Spleen (tissue), 11 donors: Measurements from ENCODE around the gene RAB14. TPM values are rescaled to one million over a fixed set of nuclear protein-coding genes. Genes with fewer than 3 reads are reported as not detected.

Experiments used
- DNase-seq: peaks from one replicate; pipeline ENCODE4 v3.0.0-alpha.2; 2020
- H3K27ac ChIP-seq, 8 donors: fragments of 200-600 bp; sonication (generic) in 7 of 8; 1 replicate in 4 of 8; 2 replicates in 4 of 8; pipeline versions ENCODE4 v1.5.0 to v1.8.0; 2016 to 2021; ENCODE audit warnings: inconsistent platforms in 4 of 8, mild to moderate bottlenecking in 4 of 8, moderate library complexity in 1 of 8
- H3K27me3 ChIP-seq, 7 donors: fragments of 200-600 bp; sonication (generic) in 6 of 7; replicated peaks in 1 of 7; 1 replicate in 4 of 7; 2 replicates in 3 of 7; pipeline versions ENCODE4 v1.5.0 to v1.8.0; 2016 to 2021; ENCODE audit warnings: inconsistent platforms in 3 of 7, mild to moderate bottlenecking in 1 of 7
- H3K36me3 ChIP-seq, 6 donors: fragments of 200-600 bp; sonication (generic) in 5 of 6; 1 replicate in 4 of 6; 2 replicates in 2 of 6; pipeline versions ENCODE4 v1.5.0 to v1.8.0; 2016 to 2021; ENCODE audit warnings: inconsistent platforms in 2 of 6
- H3K4me1 ChIP-seq, 6 donors: fragments of 200-600 bp; sonication (generic) in 5 of 6; 1 replicate in 3 of 6; 2 replicates in 3 of 6; pipeline versions ENCODE4 v1.5.0 to v1.8.0; 2016 to 2021; ENCODE audit warnings: inconsistent platforms in 3 of 6
- H3K4me3 ChIP-seq, 8 donors: fragments of 200-600 bp; sonication (generic) in 7 of 8; 1 replicate in 4 of 8; 2 replicates in 4 of 8; pipeline versions ENCODE4 v1.5.0 to v1.8.0; 2016 to 2021; ENCODE audit warnings: inconsistent platforms in 4 of 8, mild to moderate bottlenecking in 4 of 8, moderate library complexity in 2 of 8
- H3K9me3 ChIP-seq, 8 donors: fragments of 200-600 bp; sonication (generic) in 7 of 8; 1 replicate in 4 of 8; 2 replicates in 4 of 8; pipeline versions ENCODE4 v1.5.0 to v1.8.0; 2016 to 2021; ENCODE audit warnings: inconsistent platforms in 4 of 8
- POLR2A ChIP-seq, 3 donors: fragments of 450-650 bp; IDR thresholded peaks; one replicate each; pipeline ENCODE4 v1.5.1; 2017; ENCODE audit warnings: antibody characterized with exemption in 3 of 3, mild to moderate bottlenecking in 1 of 3
- POLR2AphosphoS5 ChIP-seq, 3 donors: sonication (generic); formaldehyde crosslinking; IDR thresholded peaks; one replicate each; pipeline ENCODE4 v1.5.1; 2017; ENCODE audit warnings: antibody characterized with exemption in 3 of 3
- WGBS, 5 donors: extraction: QIAGEN DNeasy Blood & Tissue Kit in 3 of 5; methylation state at CpG; one replicate each; pipeline versions ENCODE4 v1.1.5 to v1.1.7; 2013 to 2018; 5-methylcytosine and 5-hydroxymethylcytosine counted together
- intact Hi-C: fragments of 100-400 bp; cut with DNase I; formaldehyde crosslinking; loops from one replicate; pipeline ENCODE4 v1.15.0; 2023; ENCODE audit warnings: low total_unique reads
- polyA plus RNA-seq, 3 donors: library from polyadenylated mRNA; stranded (reverse); fragments of 200-250 nt; gene quantifications; one replicate each; pipeline ENCODE4 v1.2.1, GENCODE V29; 2013
- total RNA-seq, 7 donors: library from RNA; depleted of rRNA in 3 of 7; stranded (reverse); fragments of >200 nt in 3 of 7; fragmentation: NEBNext Ultra II Directional in 4 of 7; extraction: Animal tissue kit (Norgen Biotek cat#: 25700) in 4 of 7; gene quantifications; one replicate each; pipeline versions ENCODE4 v1.1.0 to v1.2.1, GENCODE V29; 2016 to 2021
- TF ChIP-seq, protein P1 (sequence below), 11 experiments: fragments of 200-600 bp in 7 of 11; fragments of 450-650 bp in 4 of 11; sonication (generic) in 4 of 11; IDR thresholded peaks in 8 of 11; conservative IDR thresholded peaks in 3 of 11; 1 replicate in 7 of 11; 2 replicates in 4 of 11; pipeline versions ENCODE4 v1.4.0 to v1.8.0; 2016 to 2021; ENCODE audit warnings: antibody characterized with exemption in 11 of 11, inconsistent platforms in 4 of 11, mild to moderate bottlenecking in 1 of 11
- donor health status: healthy with polysubstance abuse.
- donor health status: DM: no; HTN: no; CAD: no; lungs with moderate emphysema.
- donor health status: DM: no; HTN: no; CAD: no.
- donor health status: Bipolar disorder and iron deficiency.
- donor health status: healthy.
- donor health status: DM: no; HTN: no; CAD: no.
- donor health status: DM: yes; HTN: yes; CAD: no.

Gene RAB14
- total and polyA plus RNA-seq, 10 donors: 20.4 to 75.2 (median 49.6) TPM

- Histone ChIP-seq H3K4me3 (no peak overlapping the region), H3K9me3 (no peaks in the 10 kb centered on the region), H3K36me3 (peaks cover 0 to 78% (median 29%) of the 10 kb centered on the region in 6 donors), H3K4me1 (peaks cover 27 to 95% (median 63%) of the 10 kb centered on the region in 6 donors), H3K27me3 (no peaks in the 10 kb centered on the region), H3K27ac (peak overlapping the region in 7 of 8 donors; percentile 12 to 75 (median 48))
- TF ChIP-seq POLR2A (IDR thresholded peaks at IDR 0.05) (no peak), POLR2AphosphoS5 (IDR thresholded peaks at IDR 0.05) (no peak)
- TF ChIP-seq, protein P1, sequence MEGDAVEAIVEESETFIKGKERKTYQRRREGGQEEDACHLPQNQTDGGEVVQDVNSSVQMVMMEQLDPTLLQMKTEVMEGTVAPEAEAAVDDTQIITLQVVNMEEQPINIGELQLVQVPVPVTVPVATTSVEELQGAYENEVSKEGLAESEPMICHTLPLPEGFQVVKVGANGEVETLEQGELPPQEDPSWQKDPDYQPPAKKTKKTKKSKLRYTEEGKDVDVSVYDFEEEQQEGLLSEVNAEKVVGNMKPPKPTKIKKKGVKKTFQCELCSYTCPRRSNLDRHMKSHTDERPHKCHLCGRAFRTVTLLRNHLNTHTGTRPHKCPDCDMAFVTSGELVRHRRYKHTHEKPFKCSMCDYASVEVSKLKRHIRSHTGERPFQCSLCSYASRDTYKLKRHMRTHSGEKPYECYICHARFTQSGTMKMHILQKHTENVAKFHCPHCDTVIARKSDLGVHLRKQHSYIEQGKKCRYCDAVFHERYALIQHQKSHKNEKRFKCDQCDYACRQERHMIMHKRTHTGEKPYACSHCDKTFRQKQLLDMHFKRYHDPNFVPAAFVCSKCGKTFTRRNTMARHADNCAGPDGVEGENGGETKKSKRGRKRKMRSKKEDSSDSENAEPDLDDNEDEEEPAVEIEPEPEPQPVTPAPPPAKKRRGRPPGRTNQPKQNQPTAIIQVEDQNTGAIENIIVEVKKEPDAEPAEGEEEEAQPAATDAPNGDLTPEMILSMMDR (IDR thresholded peaks at IDR 0.05 in 8 of 11, conservative IDR thresholded peaks at IDR 0.05 in 3 of 11): no peak
- intact Hi-C loops: no loop called here
- DNase-seq: no peak
Measured at GRCh38 chr9:121184463-121184862, 17.2 kb downstream of the RAB14 start.

- Histone ChIP-seq H3K27me3 (no peaks in the 10 kb centered on the region), H3K4me3 (no peak overlapping the region), H3K36me3 (peaks cover 0 to 81% (median 33%) of the 10 kb centered on the region in 6 donors)
Measured at GRCh38 chr9:121183666-121184423, 17.8 kb downstream of the RAB14 start.

GRCh38 chr9:121182989-121183388 is 18.7 kb downstream of the RAB14 start:
- Histone ChIP-seq H3K4me1 (peaks cover 24 to 80% (median 52%) of the 10 kb centered on the region in 6 donors), H3K27me3 (no peaks in the 10 kb centered on the region), H3K36me3 (peaks cover 0 to 84% (median 40%) of the 10 kb centered on the region in 6 donors), H3K9me3 (no peaks in the 10 kb centered on the region), H3K4me3 (no peak overlapping the region), H3K27ac (peak overlapping the region in 5 of 8 donors; percentile 18 to 75 (median 54))
- TF ChIP-seq, protein P1 (IDR thresholded peaks at IDR 0.05 in 8 of 11, conservative IDR thresholded peaks at IDR 0.05 in 3 of 11): no peak
- no peak for TF ChIP-seq POLR2AphosphoS5 (IDR thresholded peaks at IDR 0.05)
- no peak for TF ChIP-seq POLR2A (IDR thresholded peaks at IDR 0.05)
- intact Hi-C loops: no loop called here
- no peak for DNase-seq

More at GRCh38 chr9:121183666-121184423, 17.8 kb downstream of the RAB14 start:
- WGBS, 5 donors: 75 to 84% (median 80%) methylated on average over 3 of the region's 3 CpGs
- Histone ChIP-seq H3K4me1 (peaks cover 24 to 89% (median 59%) of the 10 kb centered on the region in 6 donors), H3K9me3 (no peaks in the 10 kb centered on the region), H3K27ac (peak overlapping the region in 5 of 8 donors; percentile 17 to 75 (median 54))
- intact Hi-C loops: no loop called here
- TF ChIP-seq, protein P1 (IDR thresholded peaks at IDR 0.05 in 8 of 11, conservative IDR thresholded peaks at IDR 0.05 in 3 of 11): no peak
- no peak for TF ChIP-seq POLR2AphosphoS5 (IDR thresholded peaks at IDR 0.05)
- no peak for TF ChIP-seq POLR2A (IDR thresholded peaks at IDR 0.05)
- no peak for DNase-seq

- Histone ChIP-seq H3K36me3 (peaks cover 0 to 91% (median 46%) of the 10 kb centered on the region in 6 donors), H3K9me3 (no peaks in the 10 kb centered on the region), H3K27ac (peak overlapping the region in 4 of 8 donors; percentile 9 to 75 (median 40)), H3K4me3 (no peak overlapping the region), H3K4me1 (peaks cover 24 to 73% (median 49%) of the 10 kb centered on the region in 6 donors), H3K27me3 (no peaks in the 10 kb centered on the region)
- WGBS, 5 donors: 81 to 88% (median 83%) methylated on average over 3 of the region's 3 CpGs
- intact Hi-C loops: no loop called here
- TF ChIP-seq POLR2AphosphoS5 (IDR thresholded peaks at IDR 0.05): no peak
- TF ChIP-seq, protein P1 (IDR thresholded peaks at IDR 0.05 in 8 of 11, conservative IDR thresholded peaks at IDR 0.05 in 3 of 11): no peak
- no peak for DNase-seq
Measured at GRCh38 chr9:121182101-121182836, 19.4 kb downstream of the RAB14 start.
